Smooth muscle cell (in vitro differentiated cells): Measurements from ENCODE around the gene ASB17. TPM values are rescaled to one million over a fixed set of nuclear protein-coding genes. Genes with fewer than 3 reads are reported as not detected.
"Not testable (repeated sequence)": the region's sequence is repeated elsewhere in the genome, so short reads cannot be mapped to it uniquely, and the experiment has no call there.

ENCODE experiments used
- DNase-seq: peaks from one replicate; lab custom pipeline; 2025; ENCODE audit not compliant: unreplicated experiment; lab: John Stamatoyannopoulos, UW
- H2AFZ ChIP-seq: fragments of 200-600 bp; sonication (generic); 2 replicates; pipeline ENCODE4 v1.6.0; 2016; ENCODE audit warnings: antibody characterized with exemption, low read depth, mild to moderate bottlenecking
- H3F3A ChIP-seq: fragments of 200-600 bp; sonication (generic); 2 replicates; pipeline ENCODE4 v1.6.0; 2017; ENCODE audit warnings: antibody characterized with exemption, low read depth
- H3K27ac ChIP-seq: fragments of 200-600 bp; sonication (generic); 2 replicates; pipeline ENCODE4 v1.5.1; 2016; ENCODE audit warnings: low read depth, mild to moderate bottlenecking
- H3K27me3 ChIP-seq: fragments of 200-600 bp; sonication (generic); 2 replicates; pipeline ENCODE4 v1.6.1; 2016; ENCODE audit warnings: low read depth, mild to moderate bottlenecking
- H3K36me3 ChIP-seq: fragments of 200-600 bp; sonication (generic); 2 replicates; pipeline ENCODE4 v1.5.1; 2016; ENCODE audit warnings: low read depth
- H3K4me1 ChIP-seq: fragments of 200-600 bp; sonication (generic); 2 replicates; pipeline ENCODE4 v1.5.1; 2016; ENCODE audit warnings: low read depth
- H3K4me2 ChIP-seq: fragments of 200-600 bp; sonication (generic); 2 replicates; pipeline ENCODE4 v1.6.0; 2016; ENCODE audit warnings: mild to moderate bottlenecking
- H3K4me3 ChIP-seq: fragments of 200-600 bp; sonication (generic); 2 replicates; pipeline ENCODE4 v1.5.1; 2016; ENCODE audit warnings: mild to moderate bottlenecking
- H3K79me2 ChIP-seq: fragments of 200-600 bp; sonication (generic); 2 replicates; pipeline ENCODE4 v1.6.0; 2016; ENCODE audit warnings: low read depth, mild to moderate bottlenecking
- H3K9ac ChIP-seq: fragments of 200-600 bp; sonication (generic); 2 replicates; pipeline ENCODE4 v1.6.0; 2016; ENCODE audit warnings: low read depth
- H3K9me3 ChIP-seq: fragments of 200-600 bp; sonication (generic); replicated peaks from 2 replicates; pipeline ENCODE4 v1.5.1; 2016; ENCODE audit warnings: low read depth
- H4K20me1 ChIP-seq: fragments of 200-600 bp; sonication (generic); 2 replicates; pipeline ENCODE4 v1.6.0; 2016; ENCODE audit warnings: low read depth
- CTCF ChIP-seq: fragments of 200-600 bp; sonication (generic); IDR thresholded peaks from 2 replicates; pipeline ENCODE4 v1.5.1; 2017; ENCODE audit warnings: borderline replicate concordance, mild to moderate bottlenecking, antibody characterized with exemption; ENCODE audit not compliant: insufficient read depth, poor library complexity, severe bottlenecking
- WGBS: methylation state at CpG from one replicate; pipeline ENCODE4 v1.1.7; 2016; ENCODE audit warnings: low lambda C conversion rate; 5-methylcytosine and 5-hydroxymethylcytosine counted together
- polyA plus RNA-seq: library from polyadenylated mRNA; unstranded; fragments of >200 nt; fragmentation: Nextera tagmentation; extraction: Ambion mirVana; gene quantifications from 2 replicates; pipeline ENCODE4 v1.2.1, GENCODE V29; 2016
- total RNA-seq: library from RNA; depleted of rRNA; stranded (reverse); fragments of >200 nt; gene quantifications from 2 replicates; pipeline ENCODE4 v1.2.3, GENCODE V29; 2014

The ASB17 gene
- total and polyA plus RNA-seq, 2 experiments from 2014 or later = not detected

- Histone ChIP-seq H3K4me2 (no peak overlapping the region), H3F3A (peaks cover 5% of the 10 kb centered on the region), H3K4me1 (no peaks in the 10 kb centered on the region), H3K79me2 (no peaks in the 10 kb centered on the region), H3K27me3 (no peaks in the 10 kb centered on the region), H3K27ac (no peak overlapping the region), H2AFZ (no peak overlapping the region), H4K20me1 (no peaks in the 10 kb centered on the region), H3K9ac (no peak overlapping the region), H3K4me3 (no peak overlapping the region), H3K36me3 (no peaks in the 10 kb centered on the region), H3K9me3 (no peaks in the 10 kb centered on the region)
- 78% methylated on average over 3 of the region's 3 CpGs for WGBS
- no peak for TF ChIP-seq CTCF
- DNase-seq = no peak
These were observed 37.3 kb upstream of the ASB17 start for GRCh38 chr1:75969550-75969949.

GRCh38 chr1:75967719-75968118, 35.5 kb upstream of the ASB17 start:
- 85% methylated on average over 1 of the region's 1 CpG for WGBS
- no peaks in the 10 kb centered on the region for H4K20me1 ChIP-seq
- H3K27ac ChIP-seq = no peak overlapping the region
- H3K27me3 ChIP-seq = no peaks in the 10 kb centered on the region
- H3K9me3 ChIP-seq = no peaks in the 10 kb centered on the region
- peaks cover 13% of the 10 kb centered on the region for H3F3A ChIP-seq
- H3K36me3 ChIP-seq = no peaks in the 10 kb centered on the region
- no peak overlapping the region for H3K4me2 ChIP-seq
- DNase-seq = no peak
- TF ChIP-seq CTCF = no peak
- H2AFZ ChIP-seq = no peak overlapping the region
- no peak overlapping the region for H3K9ac ChIP-seq
- no peaks in the 10 kb centered on the region for H3K79me2 ChIP-seq
- no peaks in the 10 kb centered on the region for H3K4me1 ChIP-seq
- no peak overlapping the region for H3K4me3 ChIP-seq

GRCh38 chr1:75964760-75965408, 32.7 kb upstream of the ASB17 start:
- no peak for DNase-seq
- Histone ChIP-seq H2AFZ (no peak overlapping the region), H3K9ac (no peak overlapping the region), H3K27ac (peak overlapping the region; percentile 67), H3K36me3 (no peaks in the 10 kb centered on the region), H3F3A (peaks cover 13% of the 10 kb centered on the region), H3K27me3 (no peaks in the 10 kb centered on the region), H3K9me3 (no peaks in the 10 kb centered on the region), H3K4me3 (no peak overlapping the region), H3K79me2 (no peaks in the 10 kb centered on the region), H3K4me2 (peak overlapping the region; percentile 48), H4K20me1 (no peaks in the 10 kb centered on the region), H3K4me1 (no peaks in the 10 kb centered on the region)
- TF ChIP-seq CTCF = no peak

GRCh38 chr1:75964110-75964759, 32.0 kb upstream of the ASB17 start:
- DNase-seq, H3K4me3 ChIP-seq, H3K27me3 ChIP-seq, H3K79me2 ChIP-seq, H3K9ac ChIP-seq, H3K4me1 ChIP-seq, H4K20me1 ChIP-seq, H2AFZ ChIP-seq, H3K9me3 ChIP-seq, H3K36me3 ChIP-seq: not testable (repeated sequence)
- H3F3A ChIP-seq = peaks cover 13% of the 10 kb centered on the region
- 15% methylated on average over 10 of the region's 10 CpGs for WGBS
- peak overlapping the region; percentile 67 for H3K27ac ChIP-seq
- H3K4me2 ChIP-seq = peak overlapping the region; percentile 48
